Measurements from ENCODE around the gene PMPCA. TPM values are rescaled to one million over a fixed set of nuclear protein-coding genes. Genes with fewer than 3 reads are reported as not detected.

Gene PMPCA
- total and polyA plus RNA-seq, 2 of the 13 experiments (the other 11 are each of a cell fraction or from before 2014, with no cell fraction given): 70.2 to 88.4 TPM

DNA sequence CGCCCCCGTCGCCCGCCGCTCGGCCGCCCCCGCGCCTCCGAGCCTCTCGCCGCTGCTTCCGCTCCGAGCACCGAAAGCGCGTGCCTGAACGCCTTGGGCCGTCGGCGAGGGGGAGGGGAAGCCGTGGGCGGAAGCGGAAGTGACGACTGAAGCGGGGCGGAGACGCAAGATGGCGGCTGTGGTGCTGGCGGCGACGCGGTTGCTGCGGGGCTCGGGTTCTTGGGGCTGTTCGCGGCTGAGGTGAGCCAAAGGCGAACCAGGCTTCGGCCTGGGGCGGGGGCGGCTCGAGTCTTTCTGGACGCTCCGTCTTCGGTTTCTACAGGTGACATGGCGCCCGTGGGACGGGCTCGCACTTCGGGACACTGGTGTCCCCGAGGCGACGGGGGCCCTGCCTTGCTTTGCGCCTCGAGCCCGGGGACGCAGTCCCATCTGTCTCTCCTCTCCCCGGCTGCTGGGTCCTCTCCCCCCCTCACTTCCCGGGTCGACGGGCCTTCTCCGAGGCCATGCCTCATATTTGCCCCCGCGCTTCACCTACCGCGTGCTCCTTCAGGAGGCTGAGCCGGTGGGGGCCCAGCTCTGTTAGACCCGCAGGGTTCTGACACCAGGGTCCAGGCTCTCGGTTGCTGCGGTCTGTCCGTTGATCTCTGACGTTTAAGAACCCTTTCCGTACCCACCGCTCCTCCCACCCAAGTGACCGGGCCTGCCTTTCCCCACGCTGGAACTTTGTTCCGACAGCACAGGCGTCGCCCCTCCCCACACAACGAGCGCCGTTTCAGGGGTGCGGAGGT lies at the start of gene PMPCA, which contains the start of gene ENTR1 (continued):
- no peak for TF ChIP-seq RCOR2 (CRISPR knock-in tag; IDR thresholded peaks at IDR 0.05)
- TF ChIP-seq, protein P1, sequence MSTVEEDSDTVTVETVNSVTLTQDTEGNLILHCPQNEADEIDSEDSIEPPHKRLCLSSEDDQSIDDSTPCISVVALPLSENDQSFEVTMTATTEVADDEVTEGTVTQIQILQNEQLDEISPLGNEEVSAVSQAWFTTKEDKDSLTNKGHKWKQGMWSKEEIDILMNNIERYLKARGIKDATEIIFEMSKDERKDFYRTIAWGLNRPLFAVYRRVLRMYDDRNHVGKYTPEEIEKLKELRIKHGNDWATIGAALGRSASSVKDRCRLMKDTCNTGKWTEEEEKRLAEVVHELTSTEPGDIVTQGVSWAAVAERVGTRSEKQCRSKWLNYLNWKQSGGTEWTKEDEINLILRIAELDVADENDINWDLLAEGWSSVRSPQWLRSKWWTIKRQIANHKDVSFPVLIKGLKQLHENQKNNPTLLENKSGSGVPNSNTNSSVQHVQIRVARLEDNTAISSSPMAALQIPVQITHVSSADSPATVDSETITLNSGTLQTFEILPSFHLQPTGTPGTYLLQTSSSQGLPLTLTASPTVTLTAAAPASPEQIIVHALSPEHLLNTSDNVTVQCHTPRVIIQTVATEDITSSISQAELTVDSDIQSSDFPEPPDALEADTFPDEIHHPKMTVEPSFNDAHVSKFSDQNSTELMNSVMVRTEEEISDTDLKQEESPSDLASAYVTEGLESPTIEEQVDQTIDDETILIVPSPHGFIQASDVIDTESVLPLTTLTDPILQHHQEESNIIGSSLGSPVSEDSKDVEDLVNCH (CRISPR knock-in tag; IDR thresholded peaks at IDR 0.05): no peak
- no peak for TF ChIP-seq ZSCAN30 (CRISPR knock-in tag; IDR thresholded peaks at IDR 0.05)
- TF ChIP-seq, protein P2, sequence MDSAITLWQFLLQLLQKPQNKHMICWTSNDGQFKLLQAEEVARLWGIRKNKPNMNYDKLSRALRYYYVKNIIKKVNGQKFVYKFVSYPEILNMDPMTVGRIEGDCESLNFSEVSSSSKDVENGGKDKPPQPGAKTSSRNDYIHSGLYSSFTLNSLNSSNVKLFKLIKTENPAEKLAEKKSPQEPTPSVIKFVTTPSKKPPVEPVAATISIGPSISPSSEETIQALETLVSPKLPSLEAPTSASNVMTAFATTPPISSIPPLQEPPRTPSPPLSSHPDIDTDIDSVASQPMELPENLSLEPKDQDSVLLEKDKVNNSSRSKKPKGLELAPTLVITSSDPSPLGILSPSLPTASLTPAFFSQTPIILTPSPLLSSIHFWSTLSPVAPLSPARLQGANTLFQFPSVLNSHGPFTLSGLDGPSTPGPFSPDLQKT (CRISPR knock-in tag; IDR thresholded peaks at IDR 0.05; ENCODE audit: borderline replicate concordance): no peak
- peak; percentile 70 for TF ChIP-seq ZNF143 (CRISPR knock-in tag; IDR thresholded peaks at IDR 0.05)
- TF ChIP-seq ZNF12 (CRISPR knock-in tag; IDR thresholded peaks at IDR 0.05): 0 out of 2 replicates have a peak, but pooled peaks have one; percentile 24
- TF ChIP-seq NFE2 (CRISPR knock-in tag; IDR thresholded peaks at IDR 0.05): no peak
- 0 out of 2 replicates have a peak, but pooled peaks have one; percentile 31 for TF ChIP-seq ZNF749 (CRISPR knock-in tag; IDR thresholded peaks at IDR 0.05; ENCODE audit: borderline replicate concordance)
- TF ChIP-seq MXI1 (IDR thresholded peaks at IDR 0.05; ENCODE audit: borderline replicate concordance, low read depth, low read length): peak; percentile 87; the same call in 1 of the 3 replicates
- TF ChIP-seq, protein P3, sequence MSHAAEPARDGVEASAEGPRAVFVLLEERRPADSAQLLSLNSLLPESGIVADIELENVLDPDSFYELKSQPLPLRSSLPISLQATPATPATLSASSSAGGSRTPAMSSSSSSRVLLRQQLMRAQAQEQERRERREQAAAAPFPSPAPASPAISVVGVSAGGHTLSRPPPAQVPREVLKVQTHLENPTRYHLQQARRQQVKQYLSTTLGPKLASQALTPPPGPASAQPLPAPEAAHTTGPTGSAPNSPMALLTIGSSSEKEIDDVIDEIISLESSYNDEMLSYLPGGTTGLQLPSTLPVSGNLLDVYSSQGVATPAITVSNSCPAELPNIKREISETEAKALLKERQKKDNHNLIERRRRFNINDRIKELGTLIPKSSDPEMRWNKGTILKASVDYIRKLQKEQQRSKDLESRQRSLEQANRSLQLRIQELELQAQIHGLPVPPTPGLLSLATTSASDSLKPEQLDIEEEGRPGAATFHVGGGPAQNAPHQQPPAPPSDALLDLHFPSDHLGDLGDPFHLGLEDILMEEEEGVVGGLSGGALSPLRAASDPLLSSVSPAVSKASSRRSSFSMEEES (CRISPR knock-in tag; IDR thresholded peaks at IDR 0.05): peak; percentile 78
- TF ChIP-seq, protein P4, sequence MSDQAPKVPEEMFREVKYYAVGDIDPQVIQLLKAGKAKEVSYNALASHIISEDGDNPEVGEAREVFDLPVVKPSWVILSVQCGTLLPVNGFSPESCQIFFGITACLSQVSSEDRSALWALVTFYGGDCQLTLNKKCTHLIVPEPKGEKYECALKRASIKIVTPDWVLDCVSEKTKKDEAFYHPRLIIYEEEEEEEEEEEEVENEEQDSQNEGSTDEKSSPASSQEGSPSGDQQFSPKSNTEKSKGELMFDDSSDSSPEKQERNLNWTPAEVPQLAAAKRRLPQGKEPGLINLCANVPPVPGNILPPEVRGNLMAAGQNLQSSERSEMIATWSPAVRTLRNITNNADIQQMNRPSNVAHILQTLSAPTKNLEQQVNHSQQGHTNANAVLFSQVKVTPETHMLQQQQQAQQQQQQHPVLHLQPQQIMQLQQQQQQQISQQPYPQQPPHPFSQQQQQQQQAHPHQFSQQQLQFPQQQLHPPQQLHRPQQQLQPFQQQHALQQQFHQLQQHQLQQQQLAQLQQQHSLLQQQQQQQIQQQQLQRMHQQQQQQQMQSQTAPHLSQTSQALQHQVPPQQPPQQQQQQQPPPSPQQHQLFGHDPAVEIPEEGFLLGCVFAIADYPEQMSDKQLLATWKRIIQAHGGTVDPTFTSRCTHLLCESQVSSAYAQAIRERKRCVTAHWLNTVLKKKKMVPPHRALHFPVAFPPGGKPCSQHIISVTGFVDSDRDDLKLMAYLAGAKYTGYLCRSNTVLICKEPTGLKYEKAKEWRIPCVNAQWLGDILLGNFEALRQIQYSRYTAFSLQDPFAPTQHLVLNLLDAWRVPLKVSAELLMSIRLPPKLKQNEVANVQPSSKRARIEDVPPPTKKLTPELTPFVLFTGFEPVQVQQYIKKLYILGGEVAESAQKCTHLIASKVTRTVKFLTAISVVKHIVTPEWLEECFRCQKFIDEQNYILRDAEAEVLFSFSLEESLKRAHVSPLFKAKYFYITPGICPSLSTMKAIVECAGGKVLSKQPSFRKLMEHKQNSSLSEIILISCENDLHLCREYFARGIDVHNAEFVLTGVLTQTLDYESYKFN (CRISPR knock-in tag; conservative IDR thresholded peaks at IDR 0.05): 0 out of 2 replicates have a peak, but pooled peaks have one; percentile 14
- TF ChIP-seq ZFYVE20 (CRISPR knock-in tag; IDR thresholded peaks at IDR 0.05; ENCODE audit: borderline replicate concordance, low read depth): peak; percentile 68; the same call in 1 of the 2 replicates
- no peak for TF ChIP-seq RFX5 (IDR thresholded peaks at IDR 0.05; ENCODE audit: low read depth, low read length)
- TF ChIP-seq, protein P5, sequence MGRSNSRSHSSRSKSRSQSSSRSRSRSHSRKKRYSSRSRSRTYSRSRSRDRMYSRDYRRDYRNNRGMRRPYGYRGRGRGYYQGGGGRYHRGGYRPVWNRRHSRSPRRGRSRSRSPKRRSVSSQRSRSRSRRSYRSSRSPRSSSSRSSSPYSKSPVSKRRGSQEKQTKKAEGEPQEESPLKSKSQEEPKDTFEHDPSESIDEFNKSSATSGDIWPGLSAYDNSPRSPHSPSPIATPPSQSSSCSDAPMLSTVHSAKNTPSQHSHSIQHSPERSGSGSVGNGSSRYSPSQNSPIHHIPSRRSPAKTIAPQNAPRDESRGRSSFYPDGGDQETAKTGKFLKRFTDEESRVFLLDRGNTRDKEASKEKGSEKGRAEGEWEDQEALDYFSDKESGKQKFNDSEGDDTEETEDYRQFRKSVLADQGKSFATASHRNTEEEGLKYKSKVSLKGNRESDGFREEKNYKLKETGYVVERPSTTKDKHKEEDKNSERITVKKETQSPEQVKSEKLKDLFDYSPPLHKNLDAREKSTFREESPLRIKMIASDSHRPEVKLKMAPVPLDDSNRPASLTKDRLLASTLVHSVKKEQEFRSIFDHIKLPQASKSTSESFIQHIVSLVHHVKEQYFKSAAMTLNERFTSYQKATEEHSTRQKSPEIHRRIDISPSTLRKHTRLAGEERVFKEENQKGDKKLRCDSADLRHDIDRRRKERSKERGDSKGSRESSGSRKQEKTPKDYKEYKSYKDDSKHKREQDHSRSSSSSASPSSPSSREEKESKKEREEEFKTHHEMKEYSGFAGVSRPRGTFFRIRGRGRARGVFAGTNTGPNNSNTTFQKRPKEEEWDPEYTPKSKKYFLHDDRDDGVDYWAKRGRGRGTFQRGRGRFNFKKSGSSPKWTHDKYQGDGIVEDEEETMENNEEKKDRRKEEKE (IDR thresholded peaks at IDR 0.05): no peak
- TF ChIP-seq CHD2 (IDR thresholded peaks at IDR 0.05; ENCODE audit: low read depth, low read length): peak; percentile 68
- no peak for TF ChIP-seq ZNF383 (CRISPR knock-in tag; IDR thresholded peaks at IDR 0.05; ENCODE audit: borderline replicate concordance)

Data from HepG2 (cell line).